ENCODE measurements around the gene DLG2. TPM values are rescaled to one million over a fixed set of nuclear protein-coding genes. Genes with fewer than 3 reads are reported as not detected.

Gene DLG2
- total RNA-seq, 4 donors from 2014 or later: 0.18 to 8.3 (median 2.5) TPM

DNA sequence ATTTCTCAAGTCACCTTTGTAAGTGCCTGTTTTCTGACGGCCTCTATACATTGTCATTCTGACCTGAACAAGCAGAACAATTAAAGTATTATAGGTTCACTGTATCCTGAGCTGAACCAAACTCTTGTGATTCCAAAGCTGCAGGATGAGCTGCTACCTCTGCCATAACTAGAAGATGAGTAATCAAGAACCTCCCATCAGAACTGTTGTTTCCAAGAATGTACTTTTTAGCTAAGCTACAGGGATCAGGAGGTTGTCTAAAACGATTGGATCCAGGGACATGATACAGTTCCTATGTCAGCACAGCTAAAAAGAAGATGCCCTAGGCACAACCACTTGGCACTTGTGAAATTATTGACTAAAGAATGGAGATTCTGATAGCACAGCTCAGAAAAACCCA, 2052.6 kb downstream of the DLG2 start:
- Histone ChIP-seq H3K4me3 (no peak overlapping the region), H3K36me3 (no peaks in the 10 kb centered on the region), H3K27me3 (no peaks in the 10 kb centered on the region), H3K4me1 (no peaks in the 10 kb centered on the region), H3K9me3 (no peaks in the 10 kb centered on the region), H3K27ac (no peak overlapping the region)
- TF ChIP-seq CTCF (IDR thresholded peaks at IDR 0.05) (no peak), POLR2A (IDR thresholded peaks at IDR 0.05) (no peak)
- DNase-seq: no peak

DNA sequence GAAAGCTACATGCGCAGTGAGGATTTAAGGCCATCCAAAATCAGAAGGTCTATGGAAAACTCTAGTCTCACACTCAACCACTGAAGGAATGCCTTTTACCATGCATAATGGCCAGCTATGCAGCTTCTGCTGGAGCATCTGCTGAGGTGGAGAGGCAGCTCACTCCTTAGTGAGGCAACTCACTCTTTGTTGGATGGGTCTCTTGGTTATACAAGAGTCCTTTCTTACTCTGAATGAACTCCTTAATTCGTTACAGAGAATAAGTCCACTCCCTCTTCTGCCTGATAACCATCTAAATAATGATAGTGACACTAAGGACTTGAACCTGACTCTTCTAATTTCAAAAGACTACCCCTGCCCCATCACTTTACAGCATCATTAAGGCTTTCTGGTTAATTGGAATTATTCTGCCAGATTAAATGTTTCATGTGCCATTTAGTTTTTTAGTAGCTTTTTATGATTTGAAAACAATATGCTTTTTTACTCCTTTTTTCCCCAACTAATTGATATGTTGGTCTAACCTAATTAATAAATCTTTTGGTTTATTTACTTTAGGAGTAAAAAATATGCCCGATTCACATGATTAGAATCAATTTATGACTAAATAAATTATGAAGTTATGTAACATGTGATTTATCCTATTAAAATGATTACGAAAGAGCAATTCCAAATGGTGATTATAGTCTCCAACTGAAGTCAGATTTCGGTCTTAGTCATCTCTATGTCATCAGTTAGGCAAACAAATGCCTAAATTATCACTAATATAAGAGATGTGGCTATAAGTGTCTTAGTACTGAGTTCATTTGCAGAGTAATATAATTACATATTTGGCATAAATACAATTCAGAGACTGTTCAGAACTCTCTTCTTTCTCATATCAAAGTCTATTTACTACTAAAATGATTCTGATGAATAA, 2054.3 kb downstream of the DLG2 start:
- no peak overlapping the region for H3K4me3 ChIP-seq
- no peaks in the 10 kb centered on the region for H3K27me3 ChIP-seq
- no peak for DNase-seq

DNA sequence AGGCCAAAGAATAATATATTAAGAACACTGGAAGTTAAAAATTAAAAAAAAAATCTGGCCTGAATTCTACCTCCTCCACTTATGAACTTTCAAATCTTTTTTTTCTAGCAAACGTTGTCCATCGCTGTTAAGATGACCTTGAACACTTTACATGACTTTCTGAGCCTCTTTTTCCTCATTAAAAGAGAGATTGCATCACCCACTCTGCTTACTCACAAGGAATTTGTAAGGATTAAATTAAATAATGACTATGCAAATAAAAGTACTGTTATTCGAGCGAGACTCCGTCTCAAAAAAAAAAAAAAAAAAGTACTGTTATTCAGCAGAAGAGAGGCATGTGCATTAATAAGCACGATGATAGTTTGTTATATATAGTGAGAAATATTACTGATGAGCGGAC, 2055.8 kb downstream of the DLG2 start:
- Histone ChIP-seq H3K4me3 (no peak overlapping the region), H3K27ac (no peak overlapping the region), H3K9me3 (no peaks in the 10 kb centered on the region), H3K27me3 (no peaks in the 10 kb centered on the region), H3K4me1 (no peaks in the 10 kb centered on the region), H3K36me3 (no peaks in the 10 kb centered on the region)
- DNase-seq: no peak
- TF ChIP-seq POLR2A (IDR thresholded peaks at IDR 0.05): no peak
- no peak for TF ChIP-seq CTCF (IDR thresholded peaks at IDR 0.05)

More for the DNA sequence above, 2054.3 kb downstream of the DLG2 start:
- Histone ChIP-seq H3K9me3 (no peaks in the 10 kb centered on the region), H3K4me1 (no peaks in the 10 kb centered on the region), H3K36me3 (no peaks in the 10 kb centered on the region), H3K27ac (no peak overlapping the region)
- TF ChIP-seq CTCF (IDR thresholded peaks at IDR 0.05) (no peak), POLR2A (IDR thresholded peaks at IDR 0.05) (no peak)

DNA sequence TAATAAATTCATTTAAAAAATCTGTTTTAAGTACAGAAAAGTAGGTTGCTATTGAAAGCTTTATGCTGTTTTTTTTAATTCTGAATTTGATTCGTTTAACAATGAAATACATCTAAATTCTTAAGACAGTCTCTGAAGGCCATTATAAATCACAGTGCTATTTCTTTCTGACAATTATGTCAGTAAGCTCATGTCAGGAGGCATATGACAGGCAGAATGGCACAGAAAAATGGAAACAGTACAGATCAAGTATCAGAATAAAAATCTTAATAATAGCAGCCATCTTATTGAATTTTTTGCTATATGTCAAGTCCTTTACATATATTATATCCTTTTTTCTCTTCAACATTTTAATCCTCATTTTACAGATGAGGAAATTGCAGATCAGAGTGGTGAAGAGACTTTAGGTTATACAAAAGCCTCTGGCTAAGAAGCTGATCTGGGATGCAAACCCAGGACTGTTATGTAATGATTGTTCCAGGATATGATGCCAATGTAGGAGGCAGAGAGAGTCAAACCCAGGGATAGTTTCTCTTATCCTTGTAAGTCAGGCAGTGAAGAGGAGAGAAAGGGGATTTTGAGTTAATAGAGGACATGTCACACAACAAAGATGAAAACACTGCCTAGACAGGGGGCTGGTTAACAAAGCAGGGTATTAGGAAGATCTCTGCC, 2057.9 kb downstream of the DLG2 start:
- no peaks in the 10 kb centered on the region for H3K36me3 ChIP-seq
- TF ChIP-seq CTCF (IDR thresholded peaks at IDR 0.05) (no peak), POLR2A (IDR thresholded peaks at IDR 0.05) (no peak)
- no peak for DNase-seq
- H3K27me3 ChIP-seq: no peaks in the 10 kb centered on the region
- H3K27ac ChIP-seq: no peak overlapping the region
- no peaks in the 10 kb centered on the region for H3K4me1 ChIP-seq
- H3K9me3 ChIP-seq: no peaks in the 10 kb centered on the region
- H3K4me3 ChIP-seq: no peak overlapping the region

GRCh38 chr11:83568516-83568915, 2058.6 kb downstream of the DLG2 start:
- Histone ChIP-seq H3K9me3 (no peaks in the 10 kb centered on the region), H3K4me1 (no peaks in the 10 kb centered on the region), H3K27me3 (no peaks in the 10 kb centered on the region), H3K4me3 (no peak overlapping the region), H3K36me3 (no peaks in the 10 kb centered on the region), H3K27ac (no peak overlapping the region)
- TF ChIP-seq CTCF (IDR thresholded peaks at IDR 0.05) (no peak), POLR2A (IDR thresholded peaks at IDR 0.05) (no peak)
- DNase-seq: no peak
